Measurements from ENCODE around the gene INSM1.

Gene INSM1

DNA sequence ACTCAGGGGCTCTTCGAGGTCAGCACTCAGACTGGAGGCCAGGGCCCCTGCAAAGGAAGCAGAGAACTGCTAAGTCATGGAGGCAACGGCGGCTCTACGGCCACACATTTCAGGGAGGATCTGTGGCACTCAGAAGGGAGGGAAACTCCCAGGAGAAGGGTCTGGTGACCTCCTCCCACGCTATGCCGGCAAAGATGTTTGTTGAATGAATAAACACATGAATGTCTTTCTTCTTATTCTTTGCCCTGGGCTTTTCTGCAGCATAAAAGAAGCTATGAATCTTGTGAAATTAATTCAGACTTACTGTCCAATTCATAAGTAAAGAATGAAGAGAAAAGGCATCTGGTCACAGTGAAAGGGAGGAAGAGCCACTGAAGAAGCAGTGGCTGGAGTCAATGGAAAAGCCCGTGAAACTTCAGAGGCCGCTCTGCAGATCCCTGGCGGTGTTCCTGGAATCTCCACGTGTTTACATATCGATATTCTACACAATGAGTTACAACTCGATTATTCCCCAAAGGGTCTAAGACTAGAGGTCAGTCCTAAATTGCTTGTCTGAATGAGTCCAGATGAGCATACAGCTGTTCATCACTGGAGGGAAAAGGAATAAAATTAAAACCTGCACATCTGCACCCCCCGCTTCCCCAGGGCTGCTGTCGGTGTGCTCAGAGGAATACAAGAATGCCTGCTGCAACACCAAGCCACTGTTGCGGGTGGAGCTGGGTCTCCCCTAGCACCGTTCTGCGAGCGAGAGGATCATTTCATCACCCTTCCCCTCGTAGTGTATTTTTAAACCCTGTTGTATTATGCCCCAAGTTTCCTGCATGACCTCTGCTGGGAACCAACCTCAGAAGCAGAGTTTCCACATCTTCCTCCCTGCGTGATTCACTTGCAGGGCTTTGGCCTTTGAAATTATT is 25.6 kb downstream of the INSM1 start:
- no peak for DNase-seq

- no peak for DNase-seq
Measured at GRCh38 chr20:20395087-20395486, 27.2 kb downstream of the INSM1 start.

GRCh38 chr20:20395903-20396568 is 28.1 kb downstream of the INSM1 start:
- no peak for DNase-seq

DNA sequence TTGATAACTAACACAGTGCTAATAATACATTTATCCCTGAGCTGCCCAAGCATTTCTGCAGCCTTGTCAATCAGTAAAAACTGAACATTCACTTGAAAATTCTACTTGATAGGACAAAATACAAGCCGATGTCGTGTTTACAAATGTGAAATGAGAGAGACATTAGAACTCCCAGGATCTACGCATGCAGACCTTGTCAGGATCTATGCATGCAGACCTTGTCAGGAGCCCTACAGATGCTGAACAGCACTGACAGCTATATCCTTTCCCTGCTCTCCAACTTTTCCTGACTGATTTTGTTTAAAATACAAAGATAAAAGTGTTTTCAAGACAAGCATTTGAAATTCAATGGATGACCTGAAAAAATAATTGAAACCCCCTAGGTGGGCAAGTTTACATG is 28.9 kb downstream of the INSM1 start:
- DNase-seq, result no peak

GRCh38 chr20:20398123-20398522 is 30.2 kb downstream of the INSM1 start:
- peak in 1 of 58 donors; percentile 6 for DNase-seq

- no peak for DNase-seq
Measured at GRCh38 chr20:20399531-20400500, 31.9 kb downstream of the INSM1 start.

DNA sequence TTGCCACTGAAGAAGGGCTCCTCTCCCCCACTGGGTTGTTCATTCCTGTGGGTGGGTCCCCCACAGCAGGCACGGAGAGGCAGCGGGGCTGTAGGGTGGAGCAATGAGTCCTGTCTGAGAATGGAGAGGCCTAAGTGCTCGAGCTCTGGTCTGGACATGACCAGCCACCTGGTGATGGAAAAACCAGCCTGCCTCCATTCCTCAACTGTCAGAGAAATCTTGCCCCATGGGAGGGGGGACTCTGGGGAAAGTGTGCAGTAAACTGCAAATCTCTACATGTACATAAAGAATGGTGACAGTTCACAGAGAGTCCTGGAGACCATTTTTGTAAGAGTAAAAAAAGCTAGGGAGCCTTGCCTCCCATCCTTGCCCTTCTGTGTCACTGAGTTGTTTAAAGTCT is 34.1 kb downstream of the INSM1 start:
- DNase-seq, result no peak

GRCh38 chr20:20404633-20405032 is 36.7 kb downstream of the INSM1 start:
- DNase-seq, result no peak

- DNase-seq, result no peak
Measured at GRCh38 chr20:20405623-20406022, 37.7 kb downstream of the INSM1 start.

GRCh38 chr20:20406306-20406705 is 38.4 kb downstream of the INSM1 start:
- DNase-seq, result no peak

- DNase-seq, result peak in 25 of 58 donors; percentile 5 to 59 (median 17)
Measured at GRCh38 chr20:20407891-20408805, 40.2 kb downstream of the INSM1 start.

GRCh38 chr20:20409331-20409730 is 41.4 kb downstream of the INSM1 start:
- DNase-seq, result no peak

- DNase-seq, result peak in 36 of 58 donors; percentile 9 to 55 (median 28)
Measured at GRCh38 chr20:20410678-20411077, 42.8 kb downstream of the INSM1 start.

DNA sequence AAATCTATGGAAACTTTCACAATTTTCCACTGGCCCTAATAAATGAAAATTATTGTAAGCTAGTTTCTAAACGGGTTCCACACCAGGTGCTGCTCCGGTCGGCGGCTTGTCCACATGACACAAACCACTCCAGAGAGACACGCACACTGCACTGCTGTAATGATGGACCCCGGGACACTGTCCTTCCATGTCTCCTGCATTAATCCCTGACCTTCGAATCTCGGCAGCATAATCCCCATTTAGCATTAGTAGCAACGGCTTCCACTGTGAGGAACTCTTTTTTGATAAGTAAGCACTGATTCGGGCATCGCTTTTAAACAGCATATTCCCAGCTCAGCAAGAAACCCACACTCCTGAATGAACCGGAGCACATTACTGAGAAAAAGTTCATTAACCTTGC is 43.5 kb downstream of the INSM1 start:
- DNase-seq, result peak in 1 of 58 donors; percentile 12

DNA sequence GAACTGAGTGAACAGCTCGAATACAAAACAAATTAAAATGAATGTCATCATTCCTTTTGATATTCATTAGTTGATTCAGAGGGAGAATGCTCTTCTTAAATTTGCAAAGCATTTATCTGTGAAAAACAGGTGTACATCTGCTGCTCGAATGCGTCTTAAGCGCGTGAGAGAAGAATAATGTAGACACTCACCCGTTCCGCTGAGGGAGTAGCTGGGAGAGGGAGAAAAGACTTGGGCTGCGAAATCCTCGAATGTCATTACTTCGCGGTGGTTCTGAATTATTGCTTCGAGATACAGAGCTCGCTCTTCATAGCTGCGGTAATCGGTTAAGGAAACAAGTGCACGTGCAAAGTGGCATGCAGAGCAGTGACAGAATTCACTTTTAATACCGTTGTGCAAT is 43.9 kb downstream of the INSM1 start:
- no peak for DNase-seq

DNA sequence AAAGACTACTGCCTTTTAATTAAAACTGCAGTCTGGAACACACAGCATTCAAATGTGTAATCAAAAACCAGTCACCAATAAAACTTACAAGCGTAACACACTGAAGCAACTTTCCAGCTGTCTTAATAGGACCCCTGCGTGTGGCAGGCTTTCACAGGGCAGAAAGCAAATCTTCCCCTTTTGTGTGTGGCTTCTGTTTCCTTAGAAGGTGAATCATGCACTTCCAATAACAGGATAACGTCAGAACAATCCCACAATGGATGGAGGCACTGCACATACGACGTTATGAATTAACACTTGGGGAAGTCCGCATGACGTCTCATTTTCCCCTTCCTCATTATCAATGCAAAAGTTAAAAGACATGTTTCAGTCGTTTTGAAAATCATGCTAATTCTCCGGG is 44.8 kb downstream of the INSM1 start:
- DNase-seq, result no peak

DNA sequence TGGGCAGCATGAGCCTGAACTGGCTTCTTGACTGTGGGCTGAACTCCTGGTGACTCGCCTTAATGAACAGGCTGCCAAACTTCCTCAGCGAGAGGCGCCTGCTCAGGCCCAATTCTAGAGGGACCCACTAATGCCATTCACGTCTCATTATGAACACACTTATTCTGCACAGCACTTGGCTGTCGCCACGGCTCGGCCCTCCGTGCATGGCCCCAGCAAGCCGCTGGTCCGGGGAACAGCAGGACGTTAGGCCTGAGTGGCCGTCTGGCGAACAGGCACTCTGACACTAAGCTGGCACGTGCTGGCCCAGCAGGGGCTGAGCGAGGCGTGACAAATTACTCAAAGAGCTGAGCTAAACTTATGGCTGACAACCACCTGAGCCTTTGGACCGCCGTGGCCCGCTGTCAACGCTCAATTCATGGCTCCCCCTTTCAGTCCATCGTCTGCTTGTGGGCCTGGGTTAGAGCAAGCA is 45.9 kb downstream of the INSM1 start:
- peak in 26 of 58 donors; percentile 8 to 65 (median 36) for DNase-seq

- DNase-seq, result no peak
Measured at GRCh38 chr20:20414640-20415220, 46.8 kb downstream of the INSM1 start.

GRCh38 chr20:20415321-20415720 is 47.4 kb downstream of the INSM1 start:
- DNase-seq, result no peak

Measured in anterior cingulate cortex (tissue), 58 donors.